Neural progenitor cell (in vitro differentiated cells): ENCODE measurements around the gene PHKG1.
"Not testable (repeated sequence)": the region's sequence is repeated elsewhere in the genome, so short reads cannot be mapped to it uniquely, and the experiment has no call there.

Source experiments
- CTCF ChIP-seq: fragments of 200-600 bp; sonication (generic); IDR thresholded peaks from 2 replicates; pipeline ENCODE4 v1.5.1; 2017; ENCODE audit warnings: antibody characterized with exemption, mild to moderate bottlenecking
- EZH2 ChIP-seq: fragments of 200-600 bp; sonication (generic); IDR thresholded peaks from 2 replicates; pipeline ENCODE4 v1.6.1; 2017; ENCODE audit warnings: antibody characterized with exemption, mild to moderate bottlenecking, moderate library complexity
- EZH2phosphoT487 ChIP-seq: fragments of 200-600 bp; sonication (generic); IDR thresholded peaks from 2 replicates; pipeline ENCODE4 v1.6.1; 2017; ENCODE audit warnings: antibody characterized with exemption

- not testable (repeated sequence) for TF ChIP-seq CTCF, EZH2phosphoT487, EZH2
These were observed 47.0 kb downstream of the PHKG1 start for GRCh38 chr7:56045758-56046157.
